NOMO-1 treated with dmso at 0.1 percent for 144 hours (cell line): ENCODE data around the gene PPP2R5C.
"Not testable (repeated sequence)": the region's sequence is repeated elsewhere in the genome, so short reads cannot be mapped to it uniquely, and the experiment has no call there.

ENCODE experiments used
- DNase-seq: peaks from one replicate; lab custom pipeline; 2025; ENCODE audit not compliant: unreplicated experiment; lab: John Stamatoyannopoulos, UW

The PPP2R5C gene

DNA sequence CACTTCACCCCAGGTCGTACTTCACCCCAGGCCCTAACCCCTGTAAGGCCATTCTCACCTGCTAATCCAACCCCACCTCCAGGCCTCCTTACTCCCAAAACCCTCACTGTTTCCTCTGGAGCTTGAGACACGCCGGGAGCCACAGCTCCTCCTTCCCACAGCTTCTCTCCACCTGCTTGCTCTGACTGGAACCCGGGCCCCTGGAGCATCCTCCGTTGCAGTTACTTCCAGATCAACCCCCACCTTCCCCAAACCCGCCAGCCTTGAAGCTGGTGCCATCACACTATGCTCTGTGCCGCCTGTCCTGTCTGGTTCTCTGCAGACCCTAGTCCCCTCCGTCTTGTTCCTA lies 34.6 kb upstream of the PPP2R5C start:
- no peak for DNase-seq

DNA sequence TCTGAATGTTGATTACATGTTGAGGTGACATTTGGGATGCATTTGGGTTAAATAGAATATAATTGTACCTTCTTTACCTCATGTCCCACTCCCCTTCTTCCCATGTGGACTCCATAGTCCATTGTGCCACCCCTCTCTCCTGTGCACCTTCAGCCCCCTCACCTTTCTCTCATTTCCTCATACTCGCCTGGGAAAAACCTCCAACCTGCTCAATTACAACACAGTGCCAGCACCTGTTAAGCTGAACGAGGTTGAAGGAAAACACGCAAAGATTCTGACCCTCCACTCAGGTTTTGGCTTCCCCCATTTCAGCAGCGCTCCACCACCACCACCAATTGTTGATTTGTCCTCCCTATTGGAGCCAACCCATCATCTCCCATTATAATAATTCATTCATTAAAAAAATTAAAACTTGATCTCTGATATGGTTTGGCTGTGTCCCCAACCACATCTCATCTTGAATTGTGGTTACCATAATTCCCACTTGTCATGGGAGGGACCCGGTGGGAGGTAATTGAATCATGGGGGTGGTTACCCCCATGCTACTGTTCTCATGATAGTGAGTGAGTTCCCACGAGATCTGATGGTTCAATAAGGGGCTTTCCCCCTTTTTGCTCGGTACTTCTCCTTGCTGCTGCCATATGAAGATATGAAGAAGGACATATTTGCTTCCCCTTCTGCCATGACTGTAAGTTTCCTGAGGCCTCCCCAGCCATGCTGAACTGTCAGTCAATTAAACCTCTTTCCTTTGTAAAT lies 33.7 kb upstream of the PPP2R5C start:
- no peak for DNase-seq

DNA sequence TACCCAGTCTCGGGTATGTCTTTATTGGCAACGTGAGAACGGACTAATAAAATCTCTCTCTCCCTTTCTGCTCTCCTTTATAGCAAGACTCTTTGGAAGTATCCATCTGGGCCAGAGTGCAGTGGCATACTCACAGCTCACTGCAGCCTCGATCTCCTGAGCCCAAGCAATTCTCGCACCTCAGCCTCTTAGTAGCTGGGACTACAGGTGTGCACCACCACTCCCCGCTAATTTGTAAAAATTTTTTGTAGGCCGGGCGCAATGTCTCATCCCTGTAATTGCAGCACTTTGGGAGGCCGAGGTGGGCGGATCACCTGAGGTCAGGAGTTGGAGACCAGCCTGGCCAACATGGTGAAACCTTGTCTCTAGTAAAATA lies 33.2 kb upstream of the PPP2R5C start:
- no peak for DNase-seq

DNA sequence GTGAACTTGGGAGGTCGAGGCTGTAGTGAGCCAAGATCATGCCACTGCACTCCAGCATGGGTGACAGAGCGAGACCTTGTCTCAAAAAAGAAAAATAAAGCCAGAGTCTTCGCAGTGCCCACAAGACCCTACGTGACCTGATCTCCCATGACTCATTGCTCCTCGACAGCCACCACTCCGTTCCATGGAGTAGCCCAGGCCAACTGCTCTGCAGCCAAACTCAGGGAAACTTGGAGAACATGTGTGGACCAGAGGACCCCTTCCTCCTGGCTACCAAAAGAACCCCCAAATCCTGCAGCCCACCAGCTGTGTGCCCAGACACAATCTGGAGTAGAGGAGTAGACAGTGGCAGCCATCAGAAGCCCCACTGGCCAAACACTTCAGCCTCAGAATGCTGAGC lies 32.1 kb upstream of the PPP2R5C start:
- no peak for DNase-seq

DNA sequence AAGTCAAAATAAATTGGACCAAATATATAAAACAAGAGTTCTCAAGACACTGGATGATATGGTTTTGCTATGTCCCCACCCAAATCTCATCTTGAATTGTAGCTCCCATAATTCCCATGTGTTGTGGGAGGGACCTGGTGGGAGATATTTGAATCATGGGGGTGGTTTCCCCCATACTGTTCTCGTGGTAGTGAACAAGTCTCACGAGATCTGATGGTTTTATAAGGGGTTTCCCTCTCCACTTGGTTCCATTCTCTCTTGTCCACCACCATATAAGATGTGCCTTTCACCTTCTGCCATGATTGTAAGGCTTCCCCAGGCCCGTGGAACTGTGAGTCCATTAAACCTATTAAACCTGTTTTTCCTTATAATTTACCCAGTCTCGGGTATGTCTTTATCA lies 31.4 kb upstream of the PPP2R5C start:
- not testable (repeated sequence) for DNase-seq

DNA sequence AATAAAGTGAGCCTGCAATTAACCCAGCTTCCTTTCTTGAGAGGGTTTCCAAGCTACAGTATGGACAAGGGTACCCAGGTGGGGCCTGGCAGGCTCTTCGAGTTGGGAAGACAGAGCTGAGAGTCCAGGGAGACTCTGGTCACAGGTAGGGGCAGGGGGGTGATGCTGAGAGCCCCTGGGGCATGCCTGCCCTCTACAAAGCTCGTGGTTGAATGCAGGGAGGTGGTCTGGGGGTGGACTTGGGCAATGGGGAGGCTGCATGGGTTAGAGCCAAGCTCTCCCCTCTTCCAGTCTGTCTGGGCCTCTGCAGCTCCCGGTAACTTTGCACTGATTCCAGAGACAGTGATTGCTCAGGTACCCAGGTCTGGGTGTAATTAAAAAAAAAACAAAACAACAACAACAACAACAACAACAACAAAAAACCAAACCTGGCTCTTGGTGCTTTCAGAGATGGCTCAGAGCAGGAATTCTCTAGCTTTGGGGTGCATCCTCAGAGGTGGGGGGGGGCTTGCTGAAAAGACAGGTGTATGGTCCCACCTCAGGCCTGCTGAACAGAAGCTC lies 30.8 kb upstream of the PPP2R5C start:
- no peak for DNase-seq

DNA sequence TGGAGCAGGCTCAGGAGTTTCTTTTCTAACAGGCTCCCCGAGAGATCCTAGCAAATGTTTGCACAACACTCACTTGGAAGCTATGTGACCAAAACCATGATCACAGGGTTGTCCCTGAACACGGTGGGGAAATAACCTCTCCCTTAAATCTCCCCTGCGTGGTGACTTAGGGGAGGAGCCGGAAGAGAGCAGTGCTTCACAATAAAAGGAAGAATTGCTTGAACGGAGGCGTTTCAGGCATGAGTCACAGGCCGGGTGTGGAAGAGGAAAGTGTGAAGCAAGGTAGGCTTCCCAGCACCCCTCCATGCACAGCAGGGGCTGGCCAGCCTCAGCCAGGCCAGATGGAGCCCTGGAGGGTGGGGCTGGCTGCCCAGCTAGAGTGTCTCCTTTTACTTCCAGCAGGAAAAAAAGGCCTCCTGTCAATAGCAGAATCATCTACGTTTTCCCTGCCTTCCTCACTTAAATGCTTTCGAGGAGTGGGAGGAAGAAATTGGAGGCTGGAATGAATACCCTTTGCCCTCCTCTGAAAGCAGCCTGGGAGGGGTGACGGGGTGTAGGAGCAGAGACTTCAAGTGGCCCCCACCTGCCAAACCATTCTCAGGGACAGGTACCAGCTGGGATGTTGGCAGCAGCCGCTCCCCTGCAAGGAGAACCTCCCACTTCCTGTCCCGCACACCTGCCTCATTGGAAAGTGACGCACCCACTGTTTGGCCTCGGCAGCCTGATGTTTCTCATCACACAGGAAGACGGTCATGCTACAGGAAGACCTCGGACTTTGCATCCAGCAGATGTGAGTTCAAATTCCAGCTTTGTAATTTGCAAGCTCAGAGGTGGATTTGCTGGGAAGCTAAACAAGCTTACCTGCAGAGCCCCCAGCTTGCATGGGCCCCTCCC lies 30.1 kb upstream of the PPP2R5C start:
- DNase-seq: peak; percentile 95

DNA sequence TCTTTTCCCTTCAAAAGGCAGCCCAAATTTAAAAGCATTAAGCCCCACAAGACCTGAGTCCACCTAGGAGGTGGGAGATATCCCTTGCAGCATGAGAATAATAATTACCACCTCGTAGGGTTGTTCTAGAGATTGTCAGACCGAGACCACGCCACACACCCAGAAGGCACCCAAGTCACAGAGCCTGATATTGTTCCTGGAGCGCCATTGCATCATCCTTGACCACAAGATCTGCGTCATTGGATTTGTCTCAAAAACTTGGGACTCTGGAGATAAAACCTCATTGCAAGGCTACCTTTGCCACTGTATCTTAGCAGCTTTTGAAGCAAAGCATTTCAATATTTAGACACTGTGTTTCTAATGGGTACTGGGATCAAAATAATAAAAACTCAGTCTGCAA lies 29.4 kb upstream of the PPP2R5C start:
- no peak for DNase-seq

DNA sequence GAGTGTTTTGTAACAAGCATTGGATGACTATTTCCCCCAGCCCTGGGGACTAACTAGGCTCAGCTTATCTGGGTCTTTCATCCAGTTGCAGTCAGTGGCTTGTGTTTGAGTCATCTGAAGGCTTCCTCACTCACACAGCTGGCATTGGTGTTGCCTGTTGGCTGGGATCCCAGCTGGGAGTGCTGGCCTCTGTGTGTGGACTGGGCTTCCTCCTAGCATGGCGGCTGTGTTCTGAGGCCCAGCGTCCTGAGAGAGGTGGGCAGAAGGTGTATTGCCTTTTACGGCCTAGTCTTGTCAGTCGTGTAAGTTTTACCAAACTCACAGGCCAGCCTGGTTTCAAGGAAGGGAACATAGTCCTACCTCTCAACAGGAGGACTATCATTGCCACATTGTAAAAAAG lies 28.3 kb upstream of the PPP2R5C start:
- no peak for DNase-seq

DNA sequence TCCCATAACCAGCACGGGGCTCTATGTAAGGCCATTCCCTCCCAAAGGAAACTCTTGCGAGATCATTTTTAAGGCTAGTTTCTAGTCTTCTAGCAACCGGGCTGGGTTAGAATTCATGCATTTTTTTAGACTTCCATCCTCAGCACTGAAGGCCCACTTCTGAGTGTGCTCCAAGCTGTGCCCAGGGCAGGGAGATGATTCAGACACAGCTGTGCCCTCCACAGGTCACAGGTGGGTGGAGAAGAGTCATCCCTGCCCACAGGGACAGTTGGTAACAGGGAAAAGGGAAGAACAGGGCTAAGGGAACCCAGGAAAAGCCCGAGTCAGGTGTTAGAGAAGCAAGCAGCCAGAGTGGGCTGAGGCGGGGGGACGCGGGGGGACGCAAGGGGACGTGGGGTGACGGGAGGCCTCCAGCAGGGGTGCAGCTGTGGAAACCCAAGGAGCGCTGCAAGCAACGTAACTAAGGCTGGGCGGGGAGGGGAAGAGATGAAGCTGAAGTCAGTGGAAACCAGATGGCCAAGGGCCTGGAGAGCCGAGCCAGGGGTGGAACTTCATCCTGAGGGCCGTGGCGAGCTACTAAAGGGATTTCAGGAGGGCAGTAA lies 27.2 kb upstream of the PPP2R5C start:
- DNase-seq: no peak

DNA sequence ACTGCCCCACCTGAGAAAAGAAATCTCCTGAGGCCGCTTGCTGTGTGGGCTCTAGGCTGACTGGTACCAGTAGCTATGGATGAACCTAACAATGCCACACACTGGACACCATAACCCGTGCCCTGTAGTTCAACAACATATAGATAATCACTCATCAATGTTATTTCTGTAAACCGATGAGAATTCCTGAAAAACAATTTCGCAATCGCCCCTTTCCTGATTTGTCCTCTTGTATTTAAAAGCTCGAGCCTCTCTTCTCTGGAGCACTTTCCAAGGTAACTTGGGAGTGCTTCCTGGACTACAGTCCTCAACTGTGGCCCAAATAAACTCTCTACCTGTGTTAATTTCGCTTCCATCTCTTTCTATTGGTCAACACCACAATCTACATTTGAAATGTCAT lies 26.1 kb upstream of the PPP2R5C start:
- DNase-seq: no peak

DNA sequence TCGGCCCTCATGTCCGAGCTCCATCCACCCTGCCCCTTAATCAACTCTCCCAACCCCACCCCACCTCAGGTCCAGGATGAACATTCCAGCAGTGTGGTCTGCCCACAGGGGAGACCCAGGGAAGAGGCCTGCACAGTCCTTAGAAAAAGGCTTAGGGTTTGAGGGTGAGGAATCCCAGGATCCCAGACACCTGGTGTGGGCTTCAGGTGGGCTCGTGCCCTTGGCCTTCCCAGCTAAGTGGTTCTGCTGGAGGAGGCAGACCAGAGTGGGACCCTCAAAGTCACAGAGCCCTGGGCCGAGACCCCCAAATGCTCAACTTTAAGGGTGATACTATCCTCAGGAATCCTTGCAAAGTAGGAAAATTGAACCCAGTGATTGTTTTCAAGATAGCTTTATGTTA lies 25.4 kb upstream of the PPP2R5C start:
- no peak for DNase-seq

DNA sequence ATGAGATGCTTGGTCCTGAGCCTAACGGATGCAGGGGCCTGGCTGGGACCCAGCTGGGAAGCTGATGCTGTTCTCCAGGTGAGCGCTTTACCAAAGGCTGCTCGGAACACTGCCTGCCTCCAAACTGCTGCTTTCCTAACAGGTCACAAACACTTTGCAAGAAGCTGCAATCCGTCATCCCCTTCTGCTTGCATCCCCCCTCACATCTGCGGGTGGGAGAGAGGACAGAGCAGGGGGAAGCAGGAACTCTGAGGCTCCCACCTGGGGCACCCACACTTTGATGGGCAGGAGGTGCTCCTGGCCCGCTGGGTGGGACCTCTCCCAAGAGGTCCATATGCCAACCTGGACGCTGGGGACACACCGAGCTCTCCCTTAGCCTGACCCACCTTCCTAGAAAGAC lies 24.9 kb upstream of the PPP2R5C start:
- no peak for DNase-seq

DNA sequence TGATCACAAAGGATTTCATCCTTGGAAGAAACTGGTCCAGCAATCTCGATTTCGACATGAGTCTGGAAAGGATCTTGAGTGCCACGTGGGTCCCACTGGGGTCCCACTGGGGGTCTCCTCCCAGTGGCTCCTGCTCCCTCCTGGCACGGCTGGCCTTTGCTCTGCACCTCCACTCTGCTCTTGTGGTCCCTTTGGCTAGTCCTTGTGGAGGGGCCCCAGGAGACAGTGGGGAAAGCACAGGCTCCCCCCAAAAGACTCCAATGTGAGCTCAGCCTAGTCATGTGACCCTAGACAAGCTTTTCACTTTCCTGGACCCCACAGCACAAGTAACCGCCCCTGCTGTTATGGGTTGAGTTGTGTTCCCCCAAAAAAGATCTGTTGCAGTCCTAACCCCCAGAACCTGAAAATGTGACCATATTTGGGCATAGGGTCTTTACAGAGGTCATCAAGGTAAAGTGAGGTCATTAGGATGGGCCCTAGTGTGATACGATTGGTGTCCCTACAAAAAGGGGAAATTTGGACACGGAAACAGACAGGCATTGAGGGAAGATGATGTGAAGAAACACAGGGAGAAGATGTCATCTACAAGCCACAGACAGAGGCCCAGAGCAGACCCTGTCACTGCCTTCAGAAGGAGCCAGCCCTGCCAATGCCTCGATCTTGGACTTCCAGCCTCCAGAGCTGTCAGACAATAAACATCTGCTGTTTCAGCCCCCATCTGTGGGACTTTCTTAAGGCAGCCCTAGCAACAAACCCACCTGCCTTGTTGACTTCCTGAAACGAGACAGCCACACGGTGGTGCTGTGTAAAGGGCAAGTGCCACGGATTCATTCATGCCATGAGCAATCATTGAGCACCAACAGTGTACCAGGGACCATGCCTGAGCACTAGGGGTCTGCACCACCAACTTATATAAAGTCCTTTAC lies 23.8 kb upstream of the PPP2R5C start:
- DNase-seq: no peak

DNA sequence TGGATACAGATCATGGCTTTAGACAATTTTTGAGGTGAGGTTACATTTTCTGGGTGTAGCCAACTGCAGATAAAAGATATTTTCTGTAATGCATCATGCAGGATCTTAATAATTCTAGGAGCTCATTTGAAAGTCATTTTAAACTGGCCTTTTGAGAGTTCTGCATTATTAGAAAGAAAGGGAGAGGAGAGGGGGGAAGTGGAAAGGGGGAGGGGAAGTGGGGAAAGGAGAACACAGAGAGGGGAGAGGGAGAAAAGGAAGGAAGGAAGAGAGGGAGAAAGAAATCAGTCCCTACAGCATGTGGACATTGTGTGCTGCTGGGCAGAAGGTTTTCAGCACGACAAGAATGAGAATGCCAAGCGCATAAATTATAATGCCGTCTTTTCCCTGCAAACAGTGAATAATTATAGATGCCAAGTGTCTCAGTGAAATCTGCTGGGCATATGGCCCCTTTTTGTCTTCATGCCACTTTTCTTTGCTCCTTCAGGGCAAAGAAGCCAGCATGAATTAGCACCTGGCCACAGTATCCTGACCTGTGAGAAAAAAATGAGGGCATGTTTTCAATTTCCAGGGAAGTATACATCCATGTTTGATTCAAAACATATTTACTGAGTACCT lies 22.7 kb upstream of the PPP2R5C start:
- DNase-seq: no peak

DNA sequence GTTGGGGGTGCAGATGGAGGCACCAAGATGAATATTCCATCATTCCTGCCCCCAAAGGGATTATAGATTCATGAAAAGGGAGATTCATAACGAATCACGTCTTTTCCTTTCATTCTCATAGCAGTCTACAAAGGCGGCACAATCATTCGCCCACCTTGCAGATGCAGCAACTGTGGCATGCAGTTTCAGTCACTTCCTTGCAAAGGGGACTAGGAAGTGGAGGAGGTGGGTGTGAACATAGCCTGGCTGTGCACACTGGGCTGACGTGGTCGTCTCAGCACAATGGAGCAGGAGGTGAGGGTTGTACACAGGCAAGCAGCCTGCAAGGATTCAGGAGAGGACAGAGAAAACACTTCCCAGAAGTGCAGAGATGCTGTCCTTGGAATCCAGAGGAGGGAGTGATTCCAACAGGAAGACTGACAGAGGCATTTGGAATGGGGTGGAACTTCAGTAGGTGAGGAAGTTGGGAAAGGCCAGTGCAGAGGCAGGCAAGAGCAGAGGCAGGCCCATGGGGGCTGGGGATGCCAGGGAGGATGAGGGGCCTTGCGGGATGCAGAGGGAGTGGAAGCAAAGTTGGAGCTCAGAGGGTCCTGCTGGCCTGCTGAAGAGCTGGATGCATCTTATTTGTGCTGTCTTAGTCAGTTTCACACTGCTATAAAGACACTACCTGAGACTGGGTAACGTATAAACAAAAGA lies 21.9 kb upstream of the PPP2R5C start:
- DNase-seq: no peak

DNA sequence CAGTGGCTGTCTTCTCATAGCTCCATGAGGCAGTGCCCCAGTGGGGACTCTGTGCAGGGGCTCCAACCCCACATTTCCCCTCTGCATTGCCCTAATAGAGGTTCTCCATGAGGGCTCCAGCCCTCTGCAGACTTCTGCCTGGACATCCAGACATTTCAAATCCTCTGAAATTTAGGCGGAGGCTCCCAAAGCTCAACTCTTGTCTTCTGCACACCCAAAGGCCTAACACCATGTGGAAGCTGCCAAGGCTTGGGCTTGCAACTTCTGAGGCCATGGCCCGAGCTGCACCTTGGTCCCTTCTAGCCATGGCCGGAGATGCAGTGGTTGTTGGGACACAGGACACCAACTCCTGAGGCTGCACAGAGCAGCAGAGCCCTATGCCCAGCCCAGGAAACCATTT lies 20.5 kb upstream of the PPP2R5C start:
- DNase-seq: no peak

DNA sequence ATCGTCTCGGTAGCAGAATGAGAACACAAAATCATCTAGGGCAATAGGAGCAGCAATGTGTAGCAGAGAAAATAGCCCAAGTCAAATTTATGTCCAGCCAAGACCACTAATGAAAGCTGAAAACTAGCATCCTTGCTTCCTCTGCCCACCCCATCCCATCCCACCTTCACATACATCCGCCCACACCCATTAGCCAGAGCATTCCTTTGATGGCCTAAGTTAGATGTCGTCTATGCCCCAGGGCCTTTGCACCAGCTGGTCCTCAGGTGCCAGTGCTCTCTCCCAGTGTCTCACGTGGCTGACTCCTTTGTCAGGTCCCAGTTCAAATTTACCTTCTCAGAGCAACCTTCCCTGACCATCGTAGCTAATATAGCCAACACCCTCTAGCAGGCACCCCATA lies 17.8 kb upstream of the PPP2R5C start:
- no peak for DNase-seq

DNA sequence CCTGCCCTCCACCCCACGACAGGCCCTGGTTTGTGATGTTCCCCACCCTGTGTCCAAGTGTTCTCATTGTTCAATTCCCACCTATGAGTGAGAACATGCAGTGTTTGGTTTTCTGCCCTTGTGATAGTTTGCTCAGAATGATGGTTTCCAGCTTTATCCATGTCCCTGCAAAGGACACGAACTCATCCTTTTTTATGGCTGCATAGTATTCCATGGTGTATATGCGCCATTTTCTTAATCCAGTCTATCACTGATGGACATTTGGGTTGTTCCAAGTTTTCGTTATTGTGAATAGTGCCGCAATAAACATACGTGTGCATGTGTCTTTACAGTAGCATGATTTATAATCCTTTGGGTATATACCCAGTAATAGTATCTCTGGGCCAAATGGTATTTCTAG lies 17.1 kb upstream of the PPP2R5C start:
- not testable (repeated sequence) for DNase-seq

DNA sequence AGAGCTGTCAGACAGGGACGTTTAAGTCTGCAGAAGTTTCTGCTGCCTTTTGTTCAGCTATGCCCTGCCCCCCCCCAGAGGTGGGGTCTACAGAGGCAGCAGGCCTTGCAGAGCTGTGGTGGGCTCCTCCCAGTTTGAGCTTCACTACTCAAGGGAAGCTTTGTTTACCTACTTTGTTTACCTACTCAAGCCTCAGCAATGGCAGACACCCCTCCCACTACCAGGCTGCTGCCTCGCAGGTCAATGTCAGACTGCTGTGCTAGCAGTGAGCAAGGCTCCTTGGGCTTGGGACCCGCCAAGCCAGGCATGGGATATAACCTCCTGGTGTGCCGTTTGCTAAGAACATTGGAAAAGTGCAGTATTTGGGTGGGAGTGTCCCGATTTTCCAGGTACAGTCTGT lies 11.8 kb upstream of the PPP2R5C start:
- DNase-seq: not testable (repeated sequence)
